Right cardiac atrium (tissue), 5 donors: ENCODE results near the gene OR14C36. TPM values are rescaled to one million over a fixed set of nuclear protein-coding genes. Genes with fewer than 3 reads are reported as not detected.
"Not testable (repeated sequence)": the region's sequence is repeated elsewhere in the genome, so short reads cannot be mapped to it uniquely, and the experiment has no call there.

Source experiments
- ATAC-seq, 2 donors: fragments of 200-7000 bp; cut with Tn5 transposase; one replicate each; pipeline versions ENCODE4 v1.8.0 to v1.9.1; 2020; ENCODE audit warnings: moderate library complexity in 2 of 2, mild to moderate bottlenecking in 1 of 2
- DNase-seq, 3 donors: peaks; one replicate each; pipeline ENCODE4 v3.0.0-alpha.2; 2020
- H3K27ac ChIP-seq: one replicate; pipeline ENCODE4 v1.5.1; 2013; ENCODE audit warnings: mild to moderate bottlenecking, low read length, control low read depth, moderate library complexity
- H3K27me3 ChIP-seq: one replicate; pipeline ENCODE4 v1.6.1; 2013; ENCODE audit not compliant: control insufficient read depth, insufficient read depth
- H3K4me1 ChIP-seq: one replicate; pipeline ENCODE4 v1.6.1; 2013; ENCODE audit warnings: low read length; ENCODE audit not compliant: control insufficient read depth, insufficient read depth
- H3K4me3 ChIP-seq: one replicate; pipeline ENCODE4 v1.5.1; 2013; ENCODE audit warnings: low read length, control low read depth
- H3K9me3 ChIP-seq: one replicate; pipeline ENCODE4 v1.6.1; 2013; ENCODE audit warnings: low read length; ENCODE audit not compliant: control insufficient read depth
- WGBS: extraction: QIAGEN DNeasy Blood & Tissue Kit; methylation state at CpG from one replicate; pipeline ENCODE4 v1.1.7; 2013; 5-methylcytosine and 5-hydroxymethylcytosine counted together
- intact Hi-C, 4 donors: fragments of 100-400 bp; cut with DNase I; formaldehyde crosslinking; loops; one replicate each; pipeline versions ENCODE4 v1.11.0 to v1.14.0; 2022 to 2023
- long read RNA-seq, 4 donors: library from polyadenylated mRNA; unstranded; transcript quantifications; one replicate each; pipeline ENCODE4 v2.0.0, GENCODE V29; 2020 to 2021
- polyA plus RNA-seq: library from polyadenylated mRNA; stranded (reverse); fragments of 200-250 nt; gene quantifications from one replicate; pipeline ENCODE4 v1.2.3, GENCODE V29; 2013
- total RNA-seq, 4 donors: library from RNA; stranded (reverse); fragmentation: NEBNext Ultra II Directional; extraction: Animal tissue kit (Norgen Biotek cat#: 25700); gene quantifications; one replicate each; pipeline ENCODE4 v1.2.1, GENCODE V29; 2021
- donor health status: healthy with polysubstance abuse.
- donor health status: DM: no; HTN: yes; CAD: no.
- donor health status: DM: no; HTN: no; CAD: no.
- donor health status: DM: no; HTN: yes; CAD: no; lungs with severe emphysema.
- donor health status: DM: yes; HTN: yes; CAD: no.

Gene OR14C36
- total RNA-seq (not detected), polyA plus RNA-seq (not detected)
- long read RNA-seq, donor 1, result 0 reads
- long read RNA-seq, donor 2, result 0 reads
- long read RNA-seq, donor 3, result 0 reads
- long read RNA-seq, donor 4, result 0 reads

- no peak for ATAC-seq
- WGBS, result 66% methylated on average over 4 of the region's 4 CpGs
- intact Hi-C loops, result no loop called here
Observed at GRCh38 chr1:248348475-248348874, at the start of gene OR14C36. TSS of gene OR14C36 (plus strand) at chr1:248348775. CDS start at chr1:248348775, 0 bp downstream.

DNA sequence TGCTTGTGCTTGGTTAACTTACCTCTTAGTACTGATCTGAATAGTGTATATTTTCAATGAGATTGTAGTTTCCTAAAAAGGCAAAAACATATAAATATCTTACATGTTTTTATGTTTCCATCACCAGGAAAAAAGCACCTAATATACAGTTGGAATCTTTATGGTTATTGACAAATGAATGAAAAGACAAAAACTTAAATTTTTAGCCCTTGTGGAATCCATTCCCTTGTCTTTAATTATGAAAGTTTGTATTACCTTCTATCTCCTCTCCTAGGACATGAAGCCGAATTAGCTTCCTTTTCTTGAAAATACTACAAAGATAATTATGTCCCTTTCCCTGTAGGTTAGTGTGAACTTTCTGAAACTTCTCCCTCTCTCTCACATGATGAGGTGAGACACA, 45.3 kb upstream of the OR14C36 start, which contains the start of gene OR2T12:
TSS of gene OR2T12 (minus strand) at position 101 of the 400 bp plus-strand sequence. CDS start 7,846 bp downstream, outside the sequence.
- DNase-seq, result no peak
- H3K4me1 ChIP-seq, result no peaks in the 10 kb centered on the region
- ATAC-seq, result no peak
- H3K27me3 ChIP-seq, result no peaks in the 10 kb centered on the region
- no peak within 1 kb of the TSS for H3K4me3 ChIP-seq
- H3K9me3 ChIP-seq, result no peaks in the 10 kb centered on the region
- H3K27ac ChIP-seq, result no peak within 1 kb of the TSS
- WGBS, result 73% methylated on average over 1 of the region's 1 CpG
- intact Hi-C loops, result no loop called here

More at GRCh38 chr1:248348475-248348874, at the start of gene OR14C36:
- no peaks in the 10 kb centered on the region for H3K9me3 ChIP-seq
- H3K27ac ChIP-seq, result no peak within 1 kb of the TSS
- no peak within 1 kb of the TSS for H3K4me3 ChIP-seq
- no peak for DNase-seq
- H3K4me1 ChIP-seq, result no peaks in the 10 kb centered on the region
- no peaks in the 10 kb centered on the region for H3K27me3 ChIP-seq

GRCh38 chr1:248305672-248306071, 42.9 kb upstream of the OR14C36 start:
- H3K9me3 ChIP-seq, H3K4me3 ChIP-seq, H3K27me3 ChIP-seq, H3K27ac ChIP-seq, DNase-seq, ATAC-seq, H3K4me1 ChIP-seq, intact Hi-C loops: not testable (repeated sequence)
- WGBS, result 72% methylated on average over 9 of the region's 9 CpGs

GRCh38 chr1:248306103-248306502, 42.5 kb upstream of the OR14C36 start:
- Histone ChIP-seq H3K4me1 (no peaks in the 10 kb centered on the region), H3K9me3 (no peaks in the 10 kb centered on the region), H3K27ac (no peak overlapping the region), H3K4me3 (no peak overlapping the region), H3K27me3 (no peaks in the 10 kb centered on the region)
- 85% methylated on average over 19 of the region's 19 CpGs for WGBS
- intact Hi-C loops, result no loop called here
- DNase-seq (no peak), ATAC-seq (no peak)

DNA sequence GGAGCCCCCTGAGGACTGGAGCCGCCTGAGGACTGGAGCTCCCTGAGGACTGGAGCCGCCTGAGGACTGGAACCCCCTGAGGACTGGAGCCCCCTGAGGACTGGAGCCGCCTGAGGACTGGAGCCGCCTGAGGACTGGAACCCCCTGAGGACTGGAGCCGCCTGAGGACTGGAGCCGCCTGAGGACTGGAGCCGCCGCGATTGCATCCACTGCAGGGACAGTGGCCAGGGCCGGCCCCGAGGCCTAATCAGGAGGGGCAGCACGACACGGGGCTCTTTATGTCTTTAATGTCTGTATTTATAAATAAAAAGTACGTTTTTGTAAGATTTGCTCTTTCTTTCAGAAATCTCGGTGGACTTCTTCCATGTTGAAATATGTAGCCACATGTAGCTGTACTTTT, 41.8 kb upstream of the OR14C36 start:
- H3K4me3 ChIP-seq, H3K27ac ChIP-seq, ATAC-seq, H3K4me1 ChIP-seq, H3K9me3 ChIP-seq, DNase-seq, H3K27me3 ChIP-seq, intact Hi-C loops: not testable (repeated sequence)
- WGBS, result 82% methylated on average over 15 of the region's 15 CpGs

DNA sequence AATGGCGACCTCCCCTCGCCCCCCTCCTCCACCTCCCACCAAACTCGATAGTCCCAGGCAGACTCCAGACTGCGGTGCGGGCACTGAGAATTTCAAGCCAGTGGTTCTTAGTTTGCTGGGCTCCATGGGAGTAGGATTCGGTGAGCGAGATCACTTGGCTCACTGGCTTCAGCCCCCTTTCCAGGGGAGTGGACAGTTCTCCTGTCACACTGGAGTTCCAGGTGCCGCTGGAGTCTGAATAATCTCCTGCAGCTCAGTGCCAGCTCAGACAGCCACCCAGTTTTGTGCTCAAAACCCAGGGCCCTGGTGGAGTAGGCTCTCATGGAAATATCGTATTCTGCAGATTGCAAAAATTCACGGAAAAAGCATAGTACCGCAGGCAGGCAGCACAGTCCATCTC, 31.8 kb upstream of the OR14C36 start:
- no peak for DNase-seq
- WGBS, result 84% methylated on average over 11 of the region's 11 CpGs

DNA sequence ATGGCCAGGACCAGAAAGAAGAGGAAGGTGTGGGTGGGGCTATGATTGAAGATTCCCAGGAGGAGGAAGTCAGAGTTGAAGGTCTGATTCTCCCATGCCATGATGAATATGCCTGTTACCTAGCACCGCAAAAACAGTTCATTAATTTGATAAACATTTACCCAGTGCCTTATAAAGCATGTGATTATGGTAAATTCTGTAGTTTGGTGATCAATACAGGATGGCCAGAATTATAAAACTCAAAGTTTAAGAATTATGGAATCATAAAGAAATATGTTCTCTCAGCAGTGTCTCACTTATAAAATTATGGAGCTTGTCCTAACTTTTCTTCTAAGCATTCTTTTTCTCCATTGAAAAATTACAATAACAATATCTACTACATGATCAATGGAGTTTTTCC, 24.1 kb upstream of the OR14C36 start, which contains the start of gene OR2M7:
TSS of gene OR2M7 (minus strand) at position 101 of the 400 bp plus-strand sequence. CDS start at position 101, 0 bp downstream.
- 88% methylated on average over 1 of the region's 1 CpG for WGBS

More for the DNA sequence above, 31.8 kb upstream of the OR14C36 start:
- Histone ChIP-seq H3K27ac (no peak overlapping the region), H3K4me1 (no peaks in the 10 kb centered on the region), H3K9me3 (no peaks in the 10 kb centered on the region), H3K27me3 (no peaks in the 10 kb centered on the region), H3K4me3 (no peak overlapping the region)
- no peak for ATAC-seq
- intact Hi-C loops, result no loop called here

GRCh38 chr1:248343451-248343850, 5.1 kb upstream of the OR14C36 start:
- ATAC-seq (no peak), DNase-seq (no peak)
- Histone ChIP-seq H3K9me3 (no peaks in the 10 kb centered on the region), H3K27ac (no peak overlapping the region), H3K4me3 (no peak overlapping the region), H3K4me1 (no peaks in the 10 kb centered on the region), H3K27me3 (no peaks in the 10 kb centered on the region)
- 48% methylated on average over 3 of the region's 3 CpGs for WGBS
- intact Hi-C loops, result no loop called here

More for the DNA sequence above, 24.1 kb upstream of the OR14C36 start, which contains the start of gene OR2M7:
- Histone ChIP-seq H3K27me3 (no peaks in the 10 kb centered on the region), H3K4me1 (no peaks in the 10 kb centered on the region), H3K9me3 (no peaks in the 10 kb centered on the region), H3K4me3 (no peak within 1 kb of the TSS), H3K27ac (no peak within 1 kb of the TSS)
- intact Hi-C loops, result no loop called here
- ATAC-seq, result no peak
- DNase-seq, result no peak

DNA sequence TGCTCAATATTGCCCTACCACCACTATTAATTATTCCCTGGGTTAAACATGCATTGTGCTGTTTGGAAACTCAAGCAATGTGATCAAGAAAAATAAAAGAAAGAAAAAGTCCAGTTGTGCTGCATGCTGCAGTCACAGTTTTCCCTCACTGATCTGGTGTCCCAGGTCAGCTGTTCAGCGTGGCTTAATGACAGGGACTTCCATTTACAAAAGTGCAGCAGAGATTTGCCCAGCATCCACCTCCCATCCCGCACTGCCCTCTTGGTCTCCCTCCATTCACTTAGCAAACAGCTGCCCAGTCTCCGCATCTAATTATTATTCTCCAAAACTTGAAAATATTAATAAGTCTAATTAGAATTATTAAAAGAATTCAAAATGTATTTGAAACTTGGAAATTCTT, 10.8 kb downstream of the OR14C36 start:
- Histone ChIP-seq H3K27ac (no peak overlapping the region), H3K4me3 (no peak overlapping the region), H3K4me1 (no peaks in the 10 kb centered on the region), H3K27me3 (no peaks in the 10 kb centered on the region), H3K9me3 (no peaks in the 10 kb centered on the region)
- ATAC-seq (no peak), DNase-seq (no peak)
- intact Hi-C loops, result no loop called here
- 69% methylated on average over 3 of the region's 3 CpGs for WGBS

GRCh38 chr1:248361121-248361715, 12.6 kb downstream of the OR14C36 start, which contains the start of gene OR2T4:
TSS of gene OR2T4 (plus strand) at chr1:248361665. CDS start at chr1:248361665, 0 bp downstream.
- Histone ChIP-seq H3K4me3 (no peak within 1 kb of the TSS), H3K27ac (no peak within 1 kb of the TSS), H3K27me3 (no peaks in the 10 kb centered on the region), H3K9me3 (no peaks in the 10 kb centered on the region), H3K4me1 (no peaks in the 10 kb centered on the region)
- intact Hi-C loops, result no loop called here
- WGBS, result 51% methylated on average over 3 of the region's 3 CpGs
- DNase-seq (no peak), ATAC-seq (no peak)

DNA sequence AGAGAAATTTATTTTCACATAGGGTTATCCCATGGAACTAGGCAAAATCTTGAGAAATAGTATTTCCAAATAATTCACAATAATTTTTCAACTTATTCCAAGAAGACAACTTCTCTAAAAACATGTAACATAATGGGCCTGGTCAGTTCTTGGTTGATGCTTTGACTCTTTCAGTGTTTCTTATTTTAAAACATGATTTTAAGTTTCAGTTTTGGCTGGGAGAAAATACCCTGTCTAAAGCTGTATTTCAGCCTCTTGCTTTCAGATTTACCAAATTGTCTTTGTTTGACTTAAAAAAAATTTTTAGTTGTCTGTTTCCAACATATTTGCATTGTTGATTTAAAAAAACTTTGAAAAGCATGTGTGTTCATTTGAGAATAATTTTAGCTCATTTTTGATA, 18.0 kb downstream of the OR14C36 start:
- no peak for ATAC-seq
- intact Hi-C loops, result no loop called here

More for the DNA sequence above, 18.0 kb downstream of the OR14C36 start:
- DNase-seq, result no peak
- Histone ChIP-seq H3K27ac (no peak overlapping the region), H3K9me3 (no peaks in the 10 kb centered on the region), H3K27me3 (no peaks in the 10 kb centered on the region), H3K4me3 (no peak overlapping the region), H3K4me1 (no peaks in the 10 kb centered on the region)
